ENCODE results near the gene NEDD4L.
"Not testable (repeated sequence)": the region's sequence is repeated elsewhere in the genome, so short reads cannot be mapped to it uniquely, and the experiment has no call there.

The NEDD4L gene

DNA sequence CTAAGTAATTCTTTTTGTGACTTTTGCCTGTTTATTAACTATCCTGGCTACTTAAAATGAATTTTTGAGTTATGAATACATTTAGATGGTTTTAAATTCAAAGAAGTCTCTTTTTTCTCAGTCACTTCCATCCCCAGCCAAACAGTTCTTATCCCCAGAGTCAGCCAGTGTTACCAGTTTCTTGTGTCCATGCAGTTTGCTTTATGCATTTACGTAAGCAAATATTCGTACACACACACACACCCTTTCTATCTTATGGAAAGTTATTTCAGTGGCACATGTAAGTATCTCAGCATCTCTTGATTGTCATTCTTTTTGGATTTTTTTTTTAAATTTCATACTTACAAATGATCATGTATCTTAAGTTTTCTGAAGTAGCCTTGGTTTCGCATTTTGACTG, 113.2 kb downstream of the NEDD4L start:
- DNase-seq (ENCODE audit: low read depth), result no peak

GRCh38 chr18:58158008-58158407, 114.0 kb downstream of the NEDD4L start:
- DNase-seq (ENCODE audit: low read depth), result no peak

DNA sequence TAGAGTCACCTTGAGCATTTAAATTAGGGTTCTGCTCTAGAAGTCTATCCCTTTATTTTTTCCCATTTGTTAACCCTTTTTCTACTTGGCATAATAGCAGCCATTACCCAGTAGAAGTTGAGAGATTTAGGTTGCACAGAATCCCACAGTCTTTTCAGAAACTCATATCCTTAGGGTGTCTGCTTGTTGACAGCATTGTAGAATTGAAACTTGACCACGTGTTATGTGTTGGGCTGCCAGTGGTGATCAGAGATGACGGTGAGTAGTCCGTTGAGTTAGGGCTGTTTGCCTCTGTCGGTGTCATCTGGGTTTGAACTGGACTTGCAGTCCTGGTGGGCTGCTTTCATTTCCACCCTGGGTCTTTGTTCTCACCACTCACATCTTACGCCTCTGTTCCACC, 114.4 kb downstream of the NEDD4L start:
- DNase-seq (ENCODE audit: low read depth), result no peak

DNA sequence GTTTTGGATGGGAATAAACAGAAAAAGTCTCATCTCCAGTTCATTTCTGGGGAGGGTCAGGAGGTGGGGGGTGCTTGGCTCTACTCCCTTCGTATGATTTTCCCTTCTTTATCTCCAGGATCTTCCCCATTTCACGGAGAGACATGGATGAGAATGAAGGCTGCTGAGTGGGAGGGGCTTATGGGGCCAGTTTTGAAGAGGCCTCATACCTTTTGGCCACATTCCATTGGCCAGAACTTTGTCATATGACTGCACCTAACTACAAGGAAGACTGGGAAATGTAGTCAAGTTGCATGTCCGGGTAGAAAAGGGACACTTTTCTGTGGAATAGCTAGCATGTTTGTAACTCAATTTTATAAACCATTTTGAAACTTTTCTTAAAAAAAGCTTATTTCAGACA, 117.6 kb downstream of the NEDD4L start:
- DNase-seq (ENCODE audit: low read depth), result peak; percentile 49

DNA sequence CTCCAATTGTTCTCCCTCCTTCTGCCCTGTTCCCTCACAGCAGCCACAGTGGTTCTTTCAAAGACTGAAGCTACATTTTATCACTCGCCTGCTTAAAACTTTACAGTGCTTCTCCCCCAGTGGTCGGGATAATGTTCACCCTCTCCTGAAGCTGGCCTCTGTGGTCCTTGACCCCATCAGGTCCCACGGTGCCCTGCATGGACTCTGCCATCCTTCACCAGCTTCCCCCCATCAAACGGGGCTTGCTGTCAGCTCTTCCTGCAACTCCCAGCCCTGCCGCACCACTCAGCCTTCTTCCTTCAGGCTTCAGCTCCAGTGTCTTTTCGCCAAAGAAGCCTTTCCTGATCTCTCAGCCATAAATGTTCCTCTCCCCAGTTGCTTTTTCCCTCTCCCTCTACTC, 118.1 kb downstream of the NEDD4L start:
- no peak for DNase-seq (ENCODE audit: low read depth)

- DNase-seq (ENCODE audit: low read depth), result no peak
Measured at GRCh38 chr18:58163004-58163590, 119.1 kb downstream of the NEDD4L start.

DNA sequence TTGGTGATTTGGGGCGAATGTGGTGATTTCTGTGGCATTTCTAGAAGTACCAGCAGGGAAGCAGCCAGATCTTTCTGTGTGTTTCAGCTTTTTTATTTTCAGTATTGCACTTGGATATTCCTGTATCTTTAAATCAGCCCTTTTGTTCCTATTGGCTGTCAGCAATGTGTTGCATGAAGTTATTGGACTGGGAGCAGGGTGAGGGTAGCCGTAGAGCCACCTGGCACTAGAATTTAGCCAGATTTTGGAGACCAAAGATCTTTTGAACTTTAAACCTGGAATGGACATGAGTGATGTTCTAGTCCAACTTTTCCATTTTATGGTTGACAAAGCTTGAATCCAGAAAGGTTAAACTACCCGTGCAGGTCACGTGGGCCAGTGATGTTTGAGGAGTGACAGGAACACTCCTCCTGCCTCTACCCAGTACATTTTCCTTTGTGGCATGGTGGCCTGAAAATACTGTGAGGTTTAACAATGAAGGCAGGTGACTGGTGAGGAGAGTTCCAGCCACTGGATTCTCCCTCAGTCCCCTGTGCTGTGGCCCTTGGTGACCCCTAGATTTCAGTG, 122.3 kb downstream of the NEDD4L start:
- no peak for DNase-seq (ENCODE audit: low read depth)

DNA sequence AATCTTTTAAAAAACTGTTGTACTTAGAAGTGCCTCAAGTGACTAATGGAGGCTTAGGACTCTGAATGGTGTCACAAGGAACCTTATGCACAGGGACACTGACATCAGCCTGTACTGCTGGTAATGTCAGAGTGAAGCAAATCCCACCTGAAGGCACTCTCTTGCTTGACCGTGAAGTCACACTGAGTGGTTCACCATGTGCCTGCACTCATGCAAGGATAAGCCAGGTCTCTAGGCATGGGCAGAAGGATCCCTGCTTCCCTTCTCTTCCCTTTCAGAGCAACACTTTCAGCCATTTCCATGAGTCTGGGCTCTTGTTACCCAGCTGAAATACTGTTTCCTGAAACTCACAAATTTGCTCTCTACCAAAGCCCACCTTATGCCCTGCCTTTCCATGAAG, 123.0 kb downstream of the NEDD4L start:
- DNase-seq (ENCODE audit: low read depth), result no peak

DNA sequence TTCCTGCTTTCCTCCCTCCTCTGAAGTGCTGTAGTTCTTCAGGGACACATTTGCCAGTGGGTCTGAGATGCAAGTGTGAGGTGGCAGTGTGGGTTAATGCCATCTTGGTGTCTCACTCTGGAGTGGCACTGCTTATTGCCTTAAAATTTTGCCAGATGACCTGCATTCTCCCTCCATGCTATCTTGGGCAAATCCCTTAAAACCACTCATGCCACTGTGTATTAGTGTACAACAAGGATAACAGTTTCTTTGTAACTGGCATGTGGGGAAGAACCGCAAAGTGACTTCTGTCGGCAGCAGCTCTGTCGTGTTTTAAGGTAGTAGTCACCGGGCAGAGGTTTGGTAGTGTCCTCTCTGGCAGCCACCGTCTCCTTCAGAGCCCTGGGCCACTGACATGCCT, 124.2 kb downstream of the NEDD4L start:
- DNase-seq (ENCODE audit: low read depth), result no peak

DNA sequence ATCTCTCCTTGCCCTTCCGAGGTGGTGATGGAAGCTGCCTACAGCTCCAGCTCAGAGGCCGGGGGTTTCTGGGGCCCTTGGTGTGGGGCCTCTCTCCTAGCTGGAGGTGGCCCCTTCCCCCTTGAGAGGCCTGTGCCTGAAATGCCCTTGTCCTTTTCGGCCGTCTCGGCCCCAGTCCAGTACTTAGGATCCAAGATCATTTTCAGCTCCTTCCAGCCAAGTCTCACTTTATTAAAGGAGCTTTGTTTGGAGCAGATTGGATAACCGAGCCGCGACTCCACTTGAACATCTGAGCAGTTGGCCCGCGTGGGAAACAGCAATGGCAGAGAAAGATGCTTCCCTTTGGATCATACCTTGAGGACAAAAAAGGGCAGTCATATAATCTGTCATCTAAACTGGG, 125.0 kb downstream of the NEDD4L start:
- no peak for DNase-seq (ENCODE audit: low read depth)

DNA sequence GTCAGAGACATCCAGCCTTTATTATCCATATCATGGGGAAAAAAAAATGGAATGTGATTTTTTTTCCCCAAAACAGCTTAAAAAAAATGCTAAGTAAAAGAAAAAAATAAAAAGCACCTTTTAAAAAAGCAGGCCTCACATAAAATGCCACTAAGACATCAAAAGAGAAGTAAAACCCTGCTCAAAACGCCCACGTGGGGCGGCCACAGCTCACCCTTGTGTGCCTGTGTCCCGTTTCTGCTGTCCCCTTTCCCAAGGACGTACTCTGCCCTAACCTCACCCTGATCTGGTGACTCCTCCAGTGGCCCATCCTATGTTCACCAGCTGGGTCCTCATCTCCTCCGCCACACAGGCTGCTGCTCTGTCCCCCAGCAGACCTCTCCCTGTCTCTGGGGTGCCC, 125.4 kb downstream of the NEDD4L start:
- DNase-seq (ENCODE audit: low read depth), result no peak

DNA sequence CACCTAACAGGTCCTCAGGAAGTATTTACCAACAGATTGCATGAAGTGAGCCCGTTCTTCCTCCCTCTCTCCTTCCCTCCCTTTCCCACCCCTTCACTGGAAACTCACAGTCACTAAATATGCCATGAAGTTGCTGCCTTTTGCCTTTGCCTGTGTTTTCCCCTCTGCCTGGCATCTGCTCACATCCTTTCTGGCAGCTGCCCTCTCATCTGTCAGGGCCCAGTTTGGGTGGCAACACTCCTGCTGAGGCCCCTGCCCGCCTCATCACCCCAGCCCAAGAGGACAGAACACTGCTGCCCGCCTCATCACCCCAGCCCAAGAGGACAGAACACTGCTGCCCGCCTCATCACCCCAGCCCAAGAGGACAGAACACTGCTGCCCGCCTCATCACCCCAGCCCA, 126.0 kb downstream of the NEDD4L start:
- not testable (repeated sequence) for DNase-seq (ENCODE audit: low read depth)

DNA sequence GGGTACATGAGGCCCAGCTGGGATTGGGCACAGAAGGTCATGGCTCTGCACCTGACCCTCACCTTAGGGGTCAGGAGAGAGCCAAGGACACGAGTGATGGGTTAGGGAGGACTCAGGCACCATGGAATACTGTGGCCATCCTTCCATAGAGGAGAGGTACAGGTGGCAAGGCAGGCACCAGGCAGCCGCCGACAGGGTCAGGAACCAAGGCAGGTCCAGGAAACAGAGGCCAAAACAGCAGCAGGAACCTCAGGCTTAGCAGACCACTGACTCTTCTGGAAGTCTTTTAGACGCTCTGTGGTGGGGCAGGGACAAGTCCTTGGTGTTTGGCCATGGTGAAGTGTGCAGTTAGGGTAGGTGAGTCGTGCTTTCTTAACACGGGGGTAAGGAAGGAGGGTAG, 128.0 kb downstream of the NEDD4L start:
- DNase-seq (ENCODE audit: low read depth), result no peak

DNA sequence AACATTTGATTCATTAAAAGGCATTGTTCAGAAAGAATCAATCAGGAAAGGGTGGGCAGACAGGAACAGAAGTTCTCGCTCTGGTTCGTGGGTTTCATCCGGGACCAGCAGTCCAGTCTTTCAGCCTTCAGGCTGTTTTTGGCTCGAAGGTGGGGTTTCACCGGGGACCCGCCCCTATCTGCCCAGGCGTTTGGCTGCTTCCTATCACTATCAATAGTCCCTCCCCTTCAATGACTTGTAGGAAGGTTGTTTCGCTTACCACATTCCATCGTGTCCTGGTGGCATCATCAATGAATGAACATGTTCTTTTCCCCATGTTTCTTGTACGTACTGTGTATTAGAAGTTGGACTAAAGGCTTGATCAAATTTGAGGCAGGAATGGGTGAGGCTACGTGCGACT, 130.3 kb downstream of the NEDD4L start:
- no peak for DNase-seq (ENCODE audit: low read depth)

DNA sequence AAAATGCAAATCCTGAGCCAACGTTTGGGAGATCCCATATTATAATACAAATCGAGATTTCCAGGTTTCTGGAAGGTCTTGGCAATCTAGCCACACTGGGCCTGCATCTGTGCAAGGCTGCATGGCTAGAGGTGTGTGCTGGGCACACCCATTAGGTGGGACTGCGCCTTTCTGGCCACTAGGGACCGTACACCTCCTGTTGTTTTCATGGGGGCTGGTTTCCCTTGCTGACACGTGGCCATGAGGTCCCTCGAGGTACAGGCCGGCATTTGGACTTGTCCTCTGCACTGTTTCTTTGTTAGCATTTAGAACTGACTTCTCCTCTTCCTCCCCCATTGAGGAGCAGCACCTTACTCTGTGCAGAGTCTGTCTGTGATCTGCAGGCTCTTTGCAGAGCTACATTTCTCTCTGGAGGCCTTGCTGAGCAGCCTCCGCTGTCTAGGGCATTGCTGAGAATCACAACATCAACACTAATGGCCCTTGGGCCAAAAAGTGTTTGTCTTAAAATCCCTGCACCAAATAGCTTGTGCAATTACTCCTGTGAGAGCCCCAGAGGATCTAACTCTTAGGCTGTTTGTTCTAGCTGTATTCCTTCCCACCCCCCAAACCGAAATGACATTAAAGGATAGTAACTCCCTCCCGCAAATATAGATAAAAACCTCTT, 131.2 kb downstream of the NEDD4L start:
- DNase-seq (ENCODE audit: low read depth), result no peak

GRCh38 chr18:58175786-58176176, 131.8 kb downstream of the NEDD4L start:
- no peak for DNase-seq (ENCODE audit: low read depth)

- DNase-seq (ENCODE audit: low read depth), result peak; percentile 96
Measured at GRCh38 chr18:58177004-58177717, 133.1 kb downstream of the NEDD4L start.

- DNase-seq (ENCODE audit: low read depth), result no peak
Measured at GRCh38 chr18:58177896-58178470, 134.0 kb downstream of the NEDD4L start.

DNA sequence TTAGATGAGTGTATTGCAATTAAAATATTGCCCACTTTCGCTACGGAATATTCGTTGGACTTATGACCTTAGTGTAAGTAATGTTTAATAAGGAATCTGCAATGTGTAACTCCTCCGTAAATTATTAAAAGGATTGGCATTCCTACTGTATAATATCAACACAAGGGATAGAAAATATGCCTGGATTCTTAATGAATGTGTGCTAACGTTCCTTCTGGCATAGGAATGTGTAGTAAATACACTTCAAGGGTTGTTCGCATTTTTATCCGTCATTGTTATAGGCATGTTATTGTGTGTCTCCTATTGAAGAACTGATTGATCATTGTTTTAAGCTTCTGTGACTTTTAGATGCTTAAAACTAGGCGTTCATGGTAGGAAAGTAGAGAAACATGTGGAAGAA, 134.5 kb downstream of the NEDD4L start:
- peak; percentile 60 for DNase-seq (ENCODE audit: low read depth)

- no peak for DNase-seq (ENCODE audit: low read depth)
Measured at GRCh38 chr18:58180172-58180571, 136.1 kb downstream of the NEDD4L start.

GRCh38 chr18:58180738-58181353, 136.8 kb downstream of the NEDD4L start:
- DNase-seq (ENCODE audit: low read depth), result peak; percentile 47

DNA sequence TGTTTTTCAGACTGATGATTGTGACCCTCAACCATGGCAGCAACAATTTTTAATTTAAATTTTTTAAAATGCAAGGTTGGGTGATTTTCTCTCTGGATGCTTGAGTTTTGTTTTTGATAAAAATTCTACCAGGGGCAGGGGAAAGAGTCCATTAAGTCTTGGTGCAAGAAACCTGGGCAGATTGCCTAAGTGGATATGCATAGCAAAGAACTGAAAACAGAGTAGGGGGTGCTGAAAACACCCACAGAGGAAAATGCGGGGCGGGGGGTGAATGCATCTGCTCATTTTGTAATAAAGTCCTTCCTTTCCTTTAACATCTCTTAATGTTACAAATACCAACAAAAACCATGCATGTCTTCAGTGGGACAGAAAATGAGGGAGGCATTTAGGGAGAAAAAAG, 138.0 kb downstream of the NEDD4L start:
- no peak for DNase-seq (ENCODE audit: low read depth)

Measured in iris pigment epithelial cell (primary cell).